ENCODE data around the gene PROC. TPM values are rescaled to one million over a fixed set of nuclear protein-coding genes. Genes with fewer than 3 reads are reported as not detected.

PROC gene
- total and polyA plus RNA-seq, 9 of the 15 experiments (the other 6 are each of a cell fraction or from before 2014, with no cell fraction given), result not detected

DNA sequence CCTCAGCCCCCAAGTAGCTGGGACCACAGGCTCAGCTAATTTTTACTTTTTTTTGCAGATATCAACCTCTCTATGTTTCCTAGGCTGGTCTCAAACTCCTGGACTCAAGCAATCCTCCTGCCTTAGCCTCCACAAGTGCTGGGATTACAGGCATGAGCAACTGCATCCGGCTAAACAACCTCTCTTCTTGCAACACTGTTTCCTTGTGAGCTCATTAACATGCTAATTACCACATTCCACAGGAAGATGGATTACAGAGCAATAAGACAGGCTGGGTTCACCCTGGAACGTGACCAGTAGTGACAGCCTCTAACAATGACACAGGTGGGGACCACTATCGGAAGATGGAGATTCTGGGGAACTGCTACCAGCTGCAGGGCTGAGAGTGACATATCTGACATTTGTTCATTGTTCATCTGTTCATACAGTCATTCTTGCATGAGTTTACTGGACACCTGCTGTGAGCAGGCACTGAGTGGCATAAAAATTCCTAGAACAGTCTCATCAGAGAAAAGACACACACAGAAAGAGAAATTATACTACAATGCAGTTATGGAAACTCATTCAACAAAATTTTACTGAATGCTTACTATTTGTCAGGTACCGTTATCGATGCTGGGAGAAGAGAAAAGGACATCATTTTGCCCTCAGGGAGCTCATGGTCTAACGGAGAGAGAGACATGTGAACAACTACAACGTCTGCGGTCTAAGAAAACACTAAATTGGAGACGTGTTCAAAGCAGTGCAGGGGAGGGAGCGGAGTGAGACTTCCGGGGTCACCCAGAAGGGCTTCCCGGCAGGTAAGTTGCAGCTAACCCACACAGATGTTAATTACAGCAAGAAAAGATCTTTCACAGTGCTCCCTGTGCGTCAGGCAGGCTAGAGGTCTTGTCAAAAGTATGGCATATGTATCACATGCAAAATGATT lies 37.6 kb downstream of the PROC start:
- H3K4me3 ChIP-seq, result no peak overlapping the region
- ChIA-PET POLR2A (interaction anchor here (1.2 kb wide), 2 partner anchors 11 to 162 kb away, joined by 4 to 6 read pairs; partner anchors contain the start of gene ERCC3), CTCF (ENCODE audit: low intra/inter-chr PET ratio) (interaction anchor here (0.6 kb wide), 1 partner anchor 131 kb away, joined by 3 read pairs; no protein-coding TSS in a partner anchor)
- no peak overlapping the region for H3K9ac ChIP-seq (ENCODE audit: insufficient read depth in 1 of 2, low read depth in 2 of 2, low read length in 2 of 2)
- FAIRE-seq, result no peak
- no peaks in the 10 kb centered on the region for H3K9me1 ChIP-seq (ENCODE audit: control insufficient read depth, insufficient read depth, low read length)
- 21% methylated on average over 13 of the region's 13 CpGs for WGBS (ENCODE audit: insufficient coverage, low coverage, missing lambda C conversion rate)
- BruUV-seq (replicated peaks), result no TSS peak
- TF ChIP-seq PHTF2 (CRISPR knock-in tag; IDR thresholded peaks at IDR 0.05) (no peak), NR1H2 (CRISPR knock-in tag; IDR thresholded peaks at IDR 0.05) (no peak), MAFF (IDR thresholded peaks at IDR 0.05; ENCODE audit: low read length) (no peak), HDAC1 (IDR thresholded peaks at IDR 0.05) (no peak), SMAD1 (IDR thresholded peaks at IDR 0.05; ENCODE audit: low read depth, low read length, partially characterized antibody) (no peak), TAF9B (IDR thresholded peaks at IDR 0.05; ENCODE audit: partially characterized antibody) (no peak), MXI1 (IDR thresholded peaks at IDR 0.05; ENCODE audit: low read depth, low read length) (no peak), RCOR1 (IDR thresholded peaks at IDR 0.05; ENCODE audit: borderline replicate concordance in 1 of 2, low read depth in 2 of 2, low read length in 2 of 2) (no peak)
- TF ChIP-seq, protein P1, sequence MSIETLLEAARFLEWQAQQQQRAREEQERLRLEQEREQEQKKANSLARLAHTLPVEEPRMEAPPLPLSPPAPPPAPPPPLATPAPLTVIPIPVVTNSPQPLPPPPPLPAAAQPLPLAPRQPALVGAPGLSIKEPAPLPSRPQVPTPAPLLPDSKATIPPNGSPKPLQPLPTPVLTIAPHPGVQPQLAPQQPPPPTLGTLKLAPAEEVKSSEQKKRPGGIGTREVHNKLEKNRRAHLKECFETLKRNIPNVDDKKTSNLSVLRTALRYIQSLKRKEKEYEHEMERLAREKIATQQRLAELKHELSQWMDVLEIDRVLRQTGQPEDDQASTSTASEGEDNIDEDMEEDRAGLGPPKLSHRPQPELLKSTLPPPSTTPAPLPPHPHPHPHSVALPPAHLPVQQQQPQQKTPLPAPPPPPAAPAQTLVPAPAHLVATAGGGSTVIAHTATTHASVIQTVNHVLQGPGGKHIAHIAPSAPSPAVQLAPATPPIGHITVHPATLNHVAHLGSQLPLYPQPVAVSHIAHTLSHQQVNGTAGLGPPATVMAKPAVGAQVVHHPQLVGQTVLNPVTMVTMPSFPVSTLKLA (conservative IDR thresholded peaks at IDR 0.05), result no peak
- H4K20me1 ChIP-seq (replicated peaks; ENCODE audit: control insufficient read depth, insufficient read depth, low read length), result no peaks in the 10 kb centered on the region
- no peaks in the 10 kb centered on the region for H3K79me2 ChIP-seq (ENCODE audit: control insufficient read depth, insufficient read depth, low read length)
- H3K36me3 ChIP-seq (ENCODE audit: control insufficient read depth, insufficient read depth, low read length), result no peaks in the 10 kb centered on the region
- intact Hi-C loops (cut with micrococcal nuclease) (no loop called here), in situ Hi-C loops (cut with MboI) (loop anchor here (10.0 kb wide), 1 partner anchor 251 kb away; no protein-coding TSS in a partner anchor)
- H3K27ac ChIP-seq (ENCODE audit: extremely low read depth, low read depth, low read length), result no peak overlapping the region
- no peaks in the 10 kb centered on the region; a peak in 1 of 5 replicates for H3K4me1 ChIP-seq (replicated peaks in 1 of 2; ENCODE audit: control insufficient read depth in 2 of 2, insufficient read depth in 2 of 2, low read length in 2 of 2)
- ATAC-seq, result no peak
- H3K9me3 ChIP-seq (replicated peaks; ENCODE audit: control insufficient read depth, insufficient read depth, low read depth, low read length), result no peaks in the 10 kb centered on the region
- no peak for DNase-seq (ENCODE audit: extremely low read depth in 1 of 4, low spot score in 3 of 4)
- no peak overlapping the region for H3K4me2 ChIP-seq (ENCODE audit: insufficient read depth, low read length)
- peaks cover 0 to 14% of the 10 kb centered on the region in 2 experiments; a peak in 2 of 5 replicates for H3K27me3 ChIP-seq (ENCODE audit: control insufficient read depth in 2 of 2, insufficient read depth in 2 of 2, low read length in 2 of 2)
- no peak overlapping the region for H2AFZ ChIP-seq (ENCODE audit: low read depth, low read length)
